ENCODE data around the gene AJUBA.
"Not testable (repeated sequence)": the region's sequence is repeated elsewhere in the genome, so short reads cannot be mapped to it uniquely, and the experiment has no call there.

AJUBA gene

DNA sequence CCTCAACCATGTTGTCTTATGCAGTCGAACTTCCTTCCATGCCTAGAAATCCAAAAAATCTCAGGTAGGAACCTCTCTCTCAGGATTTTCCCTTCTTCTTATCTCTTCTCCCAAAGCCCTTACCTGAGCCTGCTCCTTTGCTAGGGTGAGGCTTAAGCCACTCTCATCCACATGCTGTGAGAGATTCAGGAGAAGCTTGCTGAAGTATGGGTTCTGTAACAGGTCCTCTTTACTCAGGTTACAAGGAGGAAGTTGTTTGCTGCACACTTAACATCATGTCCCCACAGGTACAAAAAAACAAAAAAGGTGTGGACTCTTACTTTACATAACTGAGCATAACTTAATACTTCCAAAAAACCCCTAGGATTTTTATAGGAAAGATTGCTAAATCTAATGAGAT, 29.9 kb downstream of the AJUBA start:
- DNase-seq (ENCODE audit: low spot score): no peak

DNA sequence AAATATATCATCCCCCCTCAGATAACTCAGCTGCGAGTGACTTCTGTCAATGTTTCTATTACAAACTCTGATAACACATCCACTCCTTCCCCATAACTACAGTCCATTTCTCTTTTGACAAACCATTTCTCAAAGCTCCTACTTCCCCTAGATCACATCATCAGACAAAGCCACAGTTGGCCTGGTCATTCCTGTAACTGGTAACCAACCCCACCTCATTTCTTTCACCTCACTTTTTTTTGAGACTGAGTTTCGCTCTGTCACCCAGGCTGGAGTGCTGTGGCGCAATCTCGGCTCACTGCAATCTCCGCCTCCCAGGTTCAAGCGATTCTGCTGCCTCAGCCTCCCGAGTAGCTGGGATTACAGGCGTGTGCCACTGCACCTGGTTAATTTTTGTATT, 30.6 kb downstream of the AJUBA start:
- not testable (repeated sequence) for DNase-seq (ENCODE audit: low spot score)

DNA sequence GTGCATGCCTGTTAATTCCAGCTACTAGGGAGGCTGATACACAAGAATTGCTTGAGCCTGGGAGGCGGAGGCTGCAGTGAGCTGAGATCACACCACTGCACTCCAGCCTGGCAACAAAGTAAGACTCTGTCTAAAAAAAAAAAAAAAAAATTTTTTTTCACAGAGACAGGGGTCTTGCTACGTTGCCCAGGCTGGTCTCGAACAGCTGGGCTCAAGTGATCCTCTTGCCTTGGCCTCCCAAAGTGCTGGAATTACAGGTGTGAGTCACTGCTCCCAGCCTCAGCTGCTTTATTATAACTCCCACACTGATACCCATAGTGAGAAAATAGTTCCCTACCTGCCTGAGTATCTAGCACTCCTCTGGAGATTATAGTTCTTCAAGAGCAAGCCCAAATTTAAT, 36.7 kb downstream of the AJUBA start:
- DNase-seq (ENCODE audit: low spot score): no peak

DNA sequence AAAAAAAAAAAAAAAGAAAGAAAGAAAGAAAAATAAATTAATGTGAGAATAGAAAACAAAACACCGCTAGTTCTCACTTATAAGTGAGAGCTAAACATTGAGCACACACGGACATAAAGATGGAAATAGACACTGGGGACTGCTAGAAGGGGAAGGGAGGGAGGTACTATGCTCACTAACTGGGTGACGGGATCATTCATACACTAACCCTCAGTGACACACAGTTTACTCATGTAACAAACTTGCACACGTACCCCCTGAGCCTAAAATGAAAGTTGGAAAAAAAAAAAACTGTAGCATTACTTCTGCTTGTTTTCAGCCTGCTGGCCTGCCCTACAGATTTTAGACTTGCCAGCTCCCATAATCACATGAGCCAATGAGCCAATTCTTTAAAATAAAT, 42.7 kb downstream of the AJUBA start:
- no peak for DNase-seq (ENCODE audit: low spot score)

DNA sequence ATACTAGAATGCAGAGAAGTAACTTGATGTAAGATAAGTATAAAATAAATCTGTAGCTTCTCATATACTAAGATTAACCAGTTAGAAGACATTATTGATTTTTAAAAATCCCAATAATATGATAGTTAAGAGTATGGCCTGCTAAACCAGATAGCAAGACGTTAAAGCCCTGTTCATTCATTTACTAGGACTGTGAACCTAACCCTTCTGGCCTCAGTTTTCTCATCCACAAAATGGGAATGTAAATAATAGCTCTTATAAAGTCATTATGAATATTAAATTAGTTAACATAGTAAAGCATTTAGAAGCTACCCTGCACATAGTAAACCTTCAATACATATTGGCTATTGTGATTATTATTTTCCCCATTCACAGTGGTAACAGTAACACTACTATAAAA, 47.2 kb downstream of the AJUBA start:
- DNase-seq (ENCODE audit: low spot score): no peak

DNA sequence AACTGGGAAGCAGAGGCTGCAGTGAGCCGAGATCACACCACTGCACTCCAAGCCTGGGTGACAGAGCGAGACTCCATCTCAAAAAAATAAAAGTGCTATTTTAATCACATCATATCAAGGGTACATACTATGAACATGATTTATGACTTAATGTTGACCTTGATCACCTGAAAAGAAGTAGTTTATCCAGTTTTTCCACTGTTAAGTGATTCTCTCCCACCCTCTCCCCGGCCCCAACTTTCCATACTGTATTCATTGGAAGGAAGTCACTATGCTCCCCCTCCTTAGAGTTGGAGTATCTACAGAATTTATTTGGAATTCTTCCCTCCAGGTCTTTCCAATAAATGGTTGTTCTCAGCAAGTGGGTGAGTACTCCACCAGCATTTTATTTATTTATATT, 50.2 kb downstream of the AJUBA start:
- DNase-seq (ENCODE audit: low spot score): no peak

DNA sequence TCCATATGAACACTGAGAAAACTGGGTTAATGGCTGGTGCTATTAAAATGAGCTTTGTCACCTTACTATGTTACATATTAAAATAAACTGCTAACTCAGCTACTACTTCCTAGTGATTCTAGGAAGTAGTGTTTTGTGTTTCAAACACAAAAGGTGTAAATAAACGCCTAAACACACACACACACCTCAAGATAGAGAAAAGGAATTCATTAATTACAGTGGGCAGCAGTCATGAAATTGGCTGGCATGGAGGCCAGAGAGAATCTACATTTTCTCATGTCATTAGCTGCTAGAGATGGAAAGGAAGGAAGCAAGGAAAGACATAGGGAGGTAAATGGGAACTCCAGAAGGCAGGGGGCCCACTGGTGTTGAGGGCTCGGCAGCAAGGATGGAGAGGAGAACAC, 52.4 kb downstream of the AJUBA start:
- DNase-seq (ENCODE audit: low spot score): no peak

DNA sequence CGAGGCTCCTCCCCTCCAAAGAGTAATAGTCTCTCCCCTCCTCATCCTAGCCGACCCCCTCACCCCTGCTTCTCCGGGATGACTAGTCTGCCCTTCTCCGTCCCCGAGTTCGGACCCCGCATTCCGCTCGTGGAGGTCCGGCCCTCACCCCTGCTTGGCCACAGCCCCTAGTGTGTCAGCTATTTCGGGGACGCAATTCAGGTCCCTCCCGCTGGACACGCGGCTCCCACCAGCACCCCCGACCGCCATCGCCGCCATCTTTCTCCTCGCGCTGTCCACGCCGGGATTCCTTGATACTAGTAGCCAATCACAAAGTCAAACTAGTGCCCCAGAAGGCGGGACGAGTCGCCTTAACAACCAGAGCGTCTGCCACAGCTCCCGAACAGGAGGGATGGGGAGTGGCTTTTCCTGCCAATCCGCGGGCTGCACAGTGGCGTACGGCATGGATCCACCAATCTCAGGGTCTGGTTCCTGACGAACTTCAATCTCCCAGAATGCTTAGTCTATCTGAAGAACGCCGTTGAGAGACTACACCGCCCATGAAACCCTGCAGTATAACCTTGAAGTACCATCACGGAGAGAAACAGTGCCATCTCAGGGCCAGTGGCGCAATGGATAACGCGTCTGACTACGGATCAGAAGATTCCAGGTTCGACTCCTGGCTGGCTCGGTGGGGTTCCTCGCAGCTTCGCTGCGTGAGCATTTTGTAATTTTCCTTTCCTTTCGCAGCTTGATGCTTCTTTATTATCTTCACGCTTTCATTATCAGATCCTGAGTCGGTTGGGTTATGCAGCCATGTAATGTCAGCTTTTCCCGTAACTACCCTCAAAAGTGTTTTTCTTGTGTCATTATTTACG, 53.0 kb downstream of the AJUBA start, which contains the start of gene PRMT5:
Gene PRMT5 (minus strand): TSS at position 273 of the 857 bp plus-strand sequence. CDS start 15 bp downstream, at position 258.
- peak; percentile 100 for DNase-seq (ENCODE audit: low spot score)

DNA sequence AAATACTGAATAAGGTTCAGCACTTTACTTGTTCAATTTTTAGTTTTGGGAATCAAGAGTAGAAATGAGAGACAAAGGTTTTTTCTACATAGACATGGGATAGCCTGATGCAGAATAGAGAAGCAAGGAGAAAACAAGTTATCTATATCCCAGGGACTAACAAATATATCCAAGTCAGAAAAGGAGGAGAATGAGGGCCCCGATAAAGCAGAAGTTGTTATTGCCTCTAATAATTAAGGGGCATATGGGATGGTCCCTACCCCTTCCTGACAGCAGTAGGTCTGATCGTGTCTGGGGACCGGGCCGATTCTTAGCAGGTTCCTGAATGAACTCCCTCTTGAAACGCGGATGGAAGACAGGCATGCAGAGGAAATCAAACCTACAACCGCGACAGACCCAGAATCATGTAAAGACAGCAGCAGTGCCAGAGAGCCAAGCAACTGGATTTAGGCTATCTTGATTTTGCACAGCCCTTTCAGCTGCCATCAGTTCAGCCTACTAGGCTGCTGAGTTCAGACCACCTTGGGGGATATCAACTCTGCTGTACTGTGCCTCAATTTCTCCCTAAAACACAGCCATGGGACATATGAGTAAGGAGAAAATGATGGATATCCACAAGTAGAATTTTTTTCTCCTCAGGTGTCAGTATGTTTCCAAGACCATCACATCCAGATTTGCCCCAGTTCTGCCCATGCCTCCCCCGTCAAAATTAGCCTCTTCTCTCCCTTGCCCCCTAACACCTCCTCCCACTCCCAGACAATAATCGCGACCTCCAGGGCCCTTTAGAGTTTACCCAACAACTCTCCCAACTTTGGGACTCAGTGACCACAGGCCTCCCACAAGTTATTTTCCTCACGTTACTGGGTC, 53.9 kb downstream of the AJUBA start:
- no peak for DNase-seq (ENCODE audit: low spot score)

DNA sequence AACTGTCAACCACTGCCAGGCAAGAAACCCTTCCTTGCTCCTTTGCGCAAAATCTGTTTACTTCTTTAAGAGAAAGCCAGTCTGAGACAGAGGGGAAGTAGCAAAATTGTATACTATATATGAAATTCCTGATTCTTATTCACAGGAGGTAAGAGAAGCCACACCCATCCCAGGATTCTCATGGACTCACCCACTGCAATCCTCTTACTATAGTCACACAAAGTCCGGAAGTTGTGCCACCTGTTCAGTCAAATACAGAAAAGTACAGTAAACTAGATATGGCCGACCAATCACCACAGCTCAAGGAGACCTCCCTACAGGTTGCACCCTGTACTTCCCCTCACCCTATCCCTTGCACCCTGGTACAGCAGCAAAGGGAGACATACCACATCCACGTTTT, 56.0 kb downstream of the AJUBA start:
- no peak for DNase-seq (ENCODE audit: low spot score)

DNA sequence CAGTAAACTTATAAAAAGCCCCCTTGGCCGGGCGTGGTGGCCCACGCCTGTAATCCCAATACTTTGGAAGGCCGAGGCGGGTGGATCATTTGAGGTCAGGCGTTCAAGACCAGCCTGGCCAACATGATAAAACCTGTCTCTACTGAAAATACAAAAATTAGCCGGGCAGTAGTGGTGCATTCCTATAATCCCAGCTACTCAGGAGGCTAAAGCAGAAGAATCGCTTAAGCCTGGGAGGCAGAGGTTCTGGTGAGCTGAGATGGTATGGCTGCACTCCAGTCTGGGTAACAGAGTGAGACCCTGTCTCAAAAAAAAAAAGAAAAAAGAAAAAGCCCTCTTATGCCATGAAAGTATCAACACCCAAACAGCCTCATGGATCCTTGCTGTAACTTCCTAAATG, 56.8 kb downstream of the AJUBA start:
- DNase-seq (ENCODE audit: low spot score): no peak

DNA sequence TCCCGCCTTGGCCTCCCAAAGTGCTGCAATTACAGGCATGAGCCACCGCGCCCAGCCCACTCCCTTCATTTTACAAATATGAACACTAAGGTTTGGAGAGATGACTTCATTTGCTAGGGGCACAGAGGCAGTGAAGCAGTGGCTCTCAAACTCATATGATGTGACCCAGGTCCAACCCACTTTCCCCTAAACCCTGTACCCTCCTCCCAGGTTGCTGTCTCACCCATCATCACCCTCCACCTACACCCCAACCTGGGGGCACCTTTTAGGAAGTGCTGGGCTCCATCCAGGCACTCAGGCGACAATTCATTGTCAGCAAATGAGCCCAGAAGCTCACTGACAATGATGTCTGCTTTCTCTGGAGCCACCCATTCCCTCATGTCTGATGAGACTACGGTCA, 58.6 kb downstream of the AJUBA start:
- DNase-seq (ENCODE audit: low spot score): no peak

DNA sequence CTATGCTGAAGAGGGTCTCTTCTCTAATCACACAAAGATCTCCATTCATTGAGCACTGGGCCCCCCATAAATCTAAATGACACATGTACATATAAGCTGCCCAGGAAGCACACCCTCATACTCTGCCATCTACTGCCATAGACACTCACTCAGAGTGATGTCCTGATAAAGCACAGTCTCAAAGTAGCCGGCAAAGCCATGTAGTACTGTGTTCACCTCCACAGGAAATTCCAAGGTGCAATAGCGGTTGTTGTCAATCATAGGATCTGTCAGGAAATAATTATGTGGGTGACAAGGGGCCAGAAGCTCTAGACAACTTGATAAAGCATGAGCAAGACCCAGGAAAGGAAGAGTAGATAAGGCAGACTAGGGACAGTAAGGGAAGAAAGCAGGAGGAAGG, 60.1 kb downstream of the AJUBA start:
- DNase-seq (ENCODE audit: low spot score): no peak

Measured in SK-N-DZ (cell line).